NK-92 (cell line): Measurements from ENCODE around the gene TNS1.

Experiments used
- DNase-seq: peaks from one replicate; lab custom pipeline; 2025; ENCODE audit not compliant: unreplicated experiment; lab: John Stamatoyannopoulos, UW

The TNS1 gene

DNA sequence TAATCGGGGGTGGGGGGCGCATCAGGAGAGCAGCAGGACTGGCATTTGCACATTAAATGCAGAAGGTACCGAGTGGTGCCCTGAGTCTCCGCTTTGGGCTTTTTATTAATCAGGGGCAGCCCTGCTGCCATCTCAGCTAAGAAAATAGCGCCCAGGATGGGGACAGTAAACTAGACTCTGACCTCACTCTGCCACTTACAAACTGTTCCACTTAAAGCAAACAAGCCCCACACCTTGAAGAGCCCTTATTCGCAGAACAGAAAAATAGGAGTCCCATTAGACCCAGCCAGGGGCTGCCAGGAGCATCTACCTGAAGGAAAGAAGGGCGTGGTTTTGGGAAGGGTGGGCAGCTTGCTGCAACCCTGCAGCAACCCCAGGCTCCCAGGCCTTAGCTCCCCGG is 165.3 kb downstream of the TNS1 start:
- no peak for DNase-seq

DNA sequence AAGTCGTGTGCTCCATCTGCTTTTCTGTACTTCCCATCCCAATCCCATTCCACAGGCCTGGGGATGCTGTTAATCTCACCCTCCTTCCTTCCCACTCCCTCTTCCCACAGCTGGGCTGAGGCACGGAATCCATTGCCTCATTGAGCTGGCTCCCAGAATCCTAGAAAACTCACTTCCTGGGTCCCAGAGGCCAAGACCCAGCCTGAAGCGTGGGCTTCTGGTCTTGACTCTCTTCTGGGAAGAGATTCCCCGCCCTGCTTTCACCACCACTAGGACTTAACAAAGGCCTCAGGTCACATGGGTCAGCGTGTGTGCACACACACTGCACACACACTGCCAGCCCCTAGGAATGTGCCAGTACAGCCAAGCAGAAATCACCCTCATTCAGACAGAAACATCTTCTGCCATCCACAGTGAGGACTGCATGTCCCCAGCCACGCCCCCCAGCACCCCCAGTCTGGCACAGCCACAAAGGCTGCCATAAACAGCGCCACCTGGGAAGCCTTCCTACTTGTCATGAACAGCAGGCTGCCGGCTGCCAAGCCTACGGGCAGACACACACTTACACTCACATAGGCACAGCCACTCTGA is 165.8 kb downstream of the TNS1 start:
- no peak for DNase-seq

DNA sequence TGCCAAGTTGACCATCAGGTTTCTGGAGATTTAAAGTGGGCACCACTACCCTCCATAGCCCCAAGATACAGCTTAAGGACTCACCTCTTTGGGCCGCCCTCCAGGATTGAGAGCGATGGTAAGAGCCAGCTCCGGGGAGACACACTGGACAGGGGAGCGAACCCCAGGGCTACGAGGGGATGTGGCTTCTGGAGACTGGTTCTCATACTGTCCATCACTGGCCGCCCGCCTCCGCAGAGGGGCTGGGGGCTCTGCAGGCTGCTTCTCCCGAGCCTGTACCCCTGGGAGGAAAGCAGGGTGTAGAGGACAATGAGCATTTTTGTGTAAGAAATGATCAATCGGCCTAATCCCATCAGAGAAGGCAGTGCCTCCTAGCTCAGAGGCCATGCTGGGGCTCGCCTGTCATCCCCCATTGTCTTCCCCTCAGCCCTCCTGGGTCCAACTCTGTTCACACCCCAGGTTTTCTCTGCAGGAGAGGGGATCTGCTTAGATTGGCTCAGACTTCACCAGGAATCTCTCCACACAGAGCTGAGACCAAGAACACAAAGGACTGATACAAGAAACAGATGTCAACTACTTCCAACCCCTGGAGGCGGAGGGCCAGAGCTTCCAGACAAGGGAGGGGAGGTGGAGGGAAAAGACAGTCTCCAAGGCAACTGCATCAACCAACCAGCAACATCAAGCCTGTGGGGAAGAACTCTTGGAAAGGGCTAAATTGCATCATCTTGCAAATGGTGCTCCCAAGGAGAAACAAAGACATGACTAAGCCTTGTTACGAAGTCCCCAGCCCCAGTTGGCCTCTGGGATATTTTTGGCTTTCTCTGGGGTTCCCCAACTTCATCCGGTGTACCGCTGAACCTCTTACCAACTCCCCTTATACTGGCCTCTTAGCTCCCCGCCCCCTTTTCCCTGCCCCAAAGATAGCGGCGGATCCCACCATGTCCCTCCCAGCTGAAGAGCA is 166.6 kb downstream of the TNS1 start:
- no peak for DNase-seq

DNA sequence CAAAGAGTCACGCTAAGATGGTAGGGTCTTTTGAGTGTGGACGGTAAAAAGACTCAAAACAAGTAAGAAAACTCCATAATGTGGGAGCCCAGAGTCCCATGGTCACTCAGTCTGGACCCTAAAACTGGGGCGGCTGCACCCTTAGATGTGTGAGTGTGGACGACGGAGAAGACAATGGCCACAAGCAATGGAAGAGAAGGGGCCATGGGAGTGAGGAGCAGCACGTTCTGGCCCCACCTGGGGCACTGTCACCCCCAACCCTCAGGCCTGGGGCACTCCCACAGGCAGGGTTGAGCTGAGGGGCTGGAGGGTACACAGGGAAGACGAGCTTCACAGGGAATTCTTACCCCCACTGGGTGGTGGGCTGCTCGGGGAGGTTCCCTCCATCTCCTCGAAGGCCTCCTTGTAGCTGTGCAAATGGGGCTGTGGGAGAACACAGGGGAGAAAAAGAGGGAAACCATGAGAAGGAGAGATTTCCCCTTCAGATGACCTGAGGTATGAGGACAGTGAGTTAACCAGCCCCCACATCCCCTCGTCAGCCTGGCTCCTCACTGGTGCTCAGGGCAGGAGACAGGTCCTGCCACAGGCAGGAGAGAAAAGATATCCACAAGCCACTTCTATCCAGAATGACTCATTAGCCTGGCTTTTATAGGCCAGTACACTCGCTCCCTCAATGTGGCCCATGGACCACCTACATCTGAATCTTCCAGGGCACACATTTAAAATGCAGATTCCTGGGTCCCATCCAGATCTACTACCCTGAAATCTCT is 167.9 kb downstream of the TNS1 start:
- no peak for DNase-seq

DNA sequence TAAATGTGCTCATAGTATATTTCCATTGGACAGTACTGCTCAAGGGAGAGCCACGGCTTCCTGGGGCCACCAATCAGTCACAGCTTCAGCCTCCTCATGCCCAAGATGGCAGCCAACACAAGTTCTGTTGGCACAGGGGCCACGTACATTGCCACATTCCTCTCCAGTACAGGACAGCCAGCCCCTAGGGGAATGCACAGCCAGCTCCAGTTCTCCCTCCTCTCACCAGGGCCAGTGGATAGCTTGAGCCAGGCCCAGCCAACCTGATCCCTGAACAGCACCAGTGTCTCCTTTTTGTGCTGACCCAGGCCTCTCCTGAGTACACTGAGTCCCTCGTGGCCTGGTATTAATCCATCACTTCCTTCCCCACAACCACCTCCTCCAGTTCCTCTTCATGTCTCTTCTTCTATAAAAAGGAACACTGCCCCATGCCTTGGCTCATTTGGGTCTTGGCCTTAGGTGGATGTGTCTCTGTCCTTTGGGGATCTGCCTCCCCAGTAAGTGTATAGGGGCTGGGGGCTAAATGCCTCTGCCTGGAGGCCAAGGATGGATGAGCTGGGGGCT is 168.7 kb downstream of the TNS1 start:
- no peak for DNase-seq

DNA sequence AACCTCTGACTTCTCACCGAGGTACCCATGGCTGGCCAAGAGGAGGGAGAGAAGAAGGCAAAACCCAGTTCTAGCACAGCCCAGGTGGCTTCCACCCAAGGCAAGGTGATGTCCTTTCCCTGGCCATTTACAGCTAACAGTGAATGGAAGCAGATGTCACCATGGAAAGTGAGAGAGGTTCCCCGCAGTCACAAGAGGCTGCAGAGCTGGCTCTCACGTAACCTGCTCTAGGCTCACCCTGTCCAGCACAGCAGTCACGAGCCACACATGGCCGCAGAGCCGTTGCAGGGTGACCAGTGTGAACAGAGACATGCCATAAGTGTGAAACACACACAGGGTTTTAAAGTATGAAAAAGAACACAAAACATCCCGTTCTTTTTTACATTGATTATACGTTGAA is 169.4 kb downstream of the TNS1 start:
- no peak for DNase-seq

DNA sequence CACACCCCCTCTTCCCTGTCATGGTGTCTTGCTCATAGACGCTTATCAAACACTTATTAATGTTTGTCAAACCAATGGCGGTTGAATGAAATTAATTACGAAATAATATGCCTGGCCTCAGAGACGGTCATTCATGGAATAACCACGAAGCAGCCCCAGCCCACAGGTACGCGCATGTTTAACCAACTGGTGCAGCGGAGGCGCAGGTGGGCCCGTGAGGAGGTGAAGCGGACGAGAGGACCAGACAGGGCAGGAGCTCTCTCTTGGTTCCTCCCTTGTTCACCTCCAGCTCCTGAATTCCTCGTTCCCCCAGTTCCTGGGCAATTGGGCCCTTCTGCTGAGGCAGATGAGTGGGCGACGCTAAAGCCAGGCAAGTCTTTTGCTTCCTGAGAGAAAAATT is 169.8 kb downstream of the TNS1 start:
- DNase-seq = no peak

DNA sequence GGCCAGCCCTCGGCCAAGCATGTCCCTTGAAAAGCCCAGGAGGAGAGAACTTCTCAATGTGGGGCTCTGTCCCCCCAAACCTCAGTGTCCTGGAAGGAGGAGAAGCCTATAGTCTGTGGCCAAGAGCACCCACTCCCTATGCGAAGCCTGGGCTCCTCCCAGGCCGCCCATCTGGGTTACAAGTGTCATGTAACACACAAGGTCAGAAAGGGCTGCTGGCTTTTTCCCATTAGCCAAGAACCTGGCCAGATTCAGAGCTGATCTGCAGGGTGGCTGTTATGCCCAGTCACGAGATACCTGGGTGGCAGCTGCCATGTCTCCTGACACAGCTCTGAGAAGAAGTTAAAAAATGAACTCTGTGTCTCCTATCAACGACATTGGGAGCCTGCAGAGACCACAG is 170.7 kb downstream of the TNS1 start:
- no peak for DNase-seq

DNA sequence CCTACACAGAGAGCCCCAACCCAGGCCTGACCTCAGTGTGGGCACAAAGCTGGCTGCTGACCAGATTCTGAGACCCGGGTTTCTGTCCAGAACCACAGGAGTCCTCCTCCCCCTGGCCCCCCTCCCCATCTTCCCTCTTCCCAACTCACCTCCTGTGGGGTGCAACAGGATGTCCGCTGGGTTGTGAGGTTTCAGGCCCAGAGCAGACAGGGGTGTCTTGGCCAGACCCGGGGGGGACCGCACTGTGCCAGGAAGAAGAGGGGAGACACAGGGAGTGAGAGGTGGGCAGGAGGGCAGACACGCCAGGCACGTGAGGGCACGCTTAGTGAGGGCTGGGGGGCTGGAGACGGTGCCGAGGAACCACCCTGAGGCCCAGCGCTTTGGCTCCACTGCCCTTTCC is 171.5 kb downstream of the TNS1 start:
- DNase-seq = no peak

DNA sequence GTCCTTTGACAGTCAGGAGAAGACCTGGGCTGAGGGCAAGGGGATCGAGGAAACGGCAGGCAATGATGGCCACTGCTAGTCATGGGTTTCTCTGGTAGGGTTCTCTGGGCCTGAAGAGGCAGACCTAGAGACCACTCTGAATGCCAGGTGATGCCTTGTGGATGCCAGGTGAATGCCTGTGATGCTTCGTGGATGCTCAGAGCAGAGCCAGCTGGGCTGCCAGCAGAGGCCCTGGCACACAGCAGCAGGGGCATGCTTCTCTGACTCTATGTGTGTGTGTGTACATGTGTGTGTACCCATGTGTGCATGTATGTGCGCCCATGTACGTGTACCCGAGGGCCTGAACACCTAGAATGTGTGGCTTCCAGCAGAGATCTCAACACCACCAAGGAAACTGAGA is 172.0 kb downstream of the TNS1 start:
- no peak for DNase-seq

DNA sequence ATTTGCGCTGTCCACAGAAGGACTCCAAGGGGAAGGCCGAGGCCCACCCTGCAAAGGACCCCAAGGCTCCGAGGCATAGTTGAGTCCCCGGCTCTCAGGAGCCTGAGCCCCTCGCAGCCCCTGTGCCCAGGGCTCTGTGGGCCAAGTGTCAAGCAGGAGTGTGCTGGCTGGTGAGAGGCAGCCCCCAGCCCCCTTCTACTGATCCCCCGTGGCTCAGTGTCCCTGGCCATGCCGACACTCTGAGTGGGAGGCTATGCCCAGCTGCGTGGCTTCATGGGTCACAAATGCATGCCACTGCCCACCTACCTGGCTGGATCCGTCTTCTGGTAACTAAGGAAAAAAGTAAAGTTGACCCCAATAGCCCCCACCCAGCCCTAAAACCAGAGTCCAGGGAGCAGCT is 172.7 kb downstream of the TNS1 start:
- no peak for DNase-seq

DNA sequence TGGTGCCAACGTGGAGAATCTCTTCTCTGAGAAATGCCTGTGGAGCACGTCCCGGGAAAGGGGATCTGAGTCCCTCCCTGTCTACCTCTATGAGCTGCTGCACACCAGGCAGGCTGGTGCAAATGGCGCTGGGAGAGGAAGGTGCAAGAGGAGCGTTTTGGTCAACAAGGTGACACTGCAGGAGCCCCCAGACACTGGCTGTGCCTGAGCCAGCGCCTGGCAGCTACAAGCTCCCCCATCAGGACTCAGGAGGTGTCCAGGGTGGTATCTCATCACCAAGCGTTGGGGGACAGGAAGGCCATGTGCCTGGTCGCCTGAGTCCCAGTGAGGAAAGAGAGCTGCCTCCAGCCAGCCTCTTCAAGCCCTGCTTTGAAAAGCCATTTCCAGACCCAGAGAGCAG is 173.4 kb downstream of the TNS1 start:
- DNase-seq = no peak

DNA sequence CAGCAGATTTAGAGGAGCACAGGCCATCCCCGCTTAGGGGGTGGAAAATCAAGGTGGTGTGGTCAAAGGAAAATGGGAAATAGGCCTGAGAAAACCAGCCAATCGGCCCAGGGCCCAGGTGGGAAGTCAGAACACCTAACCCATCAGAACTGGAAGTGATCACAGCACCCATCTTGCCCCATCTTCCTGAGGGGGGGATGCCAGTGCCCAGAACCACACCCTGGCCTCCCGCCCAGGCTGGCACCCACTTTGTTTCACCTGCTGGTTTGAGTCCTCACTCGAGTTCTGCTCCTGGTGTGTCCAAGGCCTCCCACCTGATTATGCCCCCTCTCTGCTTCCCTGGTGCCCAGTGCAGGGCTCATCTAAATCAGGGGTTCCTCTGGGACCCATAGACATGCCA is 174.5 kb downstream of the TNS1 start:
- DNase-seq = no peak

DNA sequence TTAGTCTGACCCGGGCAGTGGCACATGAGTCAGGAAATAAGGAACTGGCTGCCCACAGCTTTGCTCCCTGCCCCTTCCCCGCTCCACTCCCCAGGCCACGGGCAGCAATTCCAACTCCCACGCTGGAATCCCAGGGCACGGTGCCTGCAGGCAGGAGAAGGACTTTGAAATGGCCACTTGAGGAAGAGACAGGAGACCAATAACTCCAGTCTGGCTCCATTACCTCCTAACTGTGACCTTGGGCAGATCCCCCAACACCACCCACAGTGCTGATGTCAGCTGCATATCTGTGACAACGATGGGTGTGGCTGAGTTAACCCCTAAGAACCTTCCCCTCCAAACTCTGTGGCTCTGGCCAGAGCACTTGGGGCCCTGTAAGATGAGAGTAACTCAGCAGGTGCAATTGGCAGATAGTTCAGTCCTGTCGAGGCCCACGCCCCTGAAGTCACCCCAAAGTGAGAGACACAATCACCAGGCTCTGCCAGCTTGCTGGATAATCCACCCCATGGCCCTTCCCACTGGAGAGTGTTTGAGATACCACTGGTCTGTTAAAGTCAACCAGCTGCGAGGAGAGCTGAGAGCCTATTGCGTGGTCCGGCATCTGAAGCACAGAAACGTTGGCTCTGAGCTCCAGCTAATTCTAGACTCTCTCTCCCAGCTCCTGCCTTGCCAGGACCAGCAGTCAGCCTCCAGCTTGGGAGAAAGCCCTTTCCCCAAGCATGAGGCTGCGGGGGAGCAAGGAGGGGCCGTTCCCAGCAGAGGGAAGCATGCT is 175.2 kb downstream of the TNS1 start:
- DNase-seq = no peak

DNA sequence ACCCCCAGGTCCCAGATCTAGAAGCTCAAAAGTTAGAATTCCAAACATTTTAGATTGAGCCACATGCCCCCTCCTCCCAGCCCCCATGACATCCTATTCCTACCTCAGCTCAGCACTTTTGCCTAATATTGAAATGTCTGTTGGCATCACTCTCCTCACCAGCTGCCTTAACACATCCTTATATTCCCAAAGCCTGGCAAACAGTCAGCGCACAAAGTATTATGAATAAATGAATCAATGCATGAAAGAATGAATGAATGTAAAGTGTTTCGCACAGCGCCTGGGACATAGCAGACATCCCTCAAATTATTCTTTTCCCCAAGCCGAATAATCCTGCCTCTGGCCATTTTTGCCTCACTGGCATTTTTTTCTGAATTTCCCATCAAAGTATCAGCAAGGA is 175.8 kb downstream of the TNS1 start:
- DNase-seq = no peak

DNA sequence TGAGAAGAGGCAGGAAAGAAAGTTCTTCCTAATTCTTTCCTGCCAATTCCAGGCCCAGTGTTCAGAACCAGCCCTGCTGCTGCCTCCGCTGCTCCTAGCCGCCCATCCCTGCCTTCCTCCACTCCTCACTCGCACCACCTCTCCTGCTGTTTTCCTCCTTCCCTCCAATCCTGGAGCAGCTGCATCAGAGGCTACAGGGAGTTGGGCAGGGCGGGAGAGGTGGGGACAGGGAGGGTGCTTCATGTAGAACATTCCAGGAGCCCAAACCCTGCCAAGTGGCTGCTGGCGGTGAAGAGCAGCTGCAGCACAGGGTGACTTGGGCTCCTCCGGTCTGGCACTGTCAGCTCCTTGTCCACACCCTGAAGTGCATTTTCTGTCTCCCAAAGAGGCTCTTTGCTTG is 176.3 kb downstream of the TNS1 start:
- DNase-seq = no peak

DNA sequence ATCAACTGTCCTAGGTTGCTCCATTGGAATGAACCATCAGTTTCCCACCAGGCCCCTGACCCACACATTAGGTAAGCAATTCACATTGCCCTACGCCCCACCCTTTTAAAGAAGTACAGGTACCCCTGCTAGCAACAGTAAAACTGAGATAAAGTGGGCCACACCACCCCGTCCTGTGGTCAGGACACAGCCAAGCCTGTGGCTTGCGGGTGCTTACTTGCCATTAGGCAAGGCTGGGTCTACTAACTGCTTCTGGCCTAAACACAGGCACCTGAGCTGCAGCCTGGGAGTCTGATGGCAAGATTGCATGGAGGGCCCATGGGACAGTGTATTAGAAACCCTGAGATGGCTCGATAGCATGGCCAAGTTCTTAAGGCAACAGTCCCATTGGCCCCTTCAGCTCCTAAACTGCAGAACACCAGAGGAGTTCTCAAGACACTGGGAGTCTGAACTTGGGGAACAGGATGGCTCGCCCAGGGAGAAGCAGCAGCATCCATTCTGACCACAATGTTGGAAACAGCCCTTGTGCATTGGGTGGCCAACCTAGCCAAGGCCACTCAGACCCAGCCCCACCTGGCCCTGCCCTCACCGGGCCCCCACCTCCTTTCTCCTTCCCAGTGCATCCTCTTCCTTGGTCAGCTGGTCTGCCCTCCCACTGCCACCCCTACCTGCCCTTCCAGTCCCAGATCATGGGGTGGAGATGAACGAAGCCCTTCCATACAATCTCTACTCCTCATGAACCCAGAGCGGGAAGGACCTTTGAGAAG is 177.1 kb downstream of the TNS1 start:
- no peak for DNase-seq

DNA sequence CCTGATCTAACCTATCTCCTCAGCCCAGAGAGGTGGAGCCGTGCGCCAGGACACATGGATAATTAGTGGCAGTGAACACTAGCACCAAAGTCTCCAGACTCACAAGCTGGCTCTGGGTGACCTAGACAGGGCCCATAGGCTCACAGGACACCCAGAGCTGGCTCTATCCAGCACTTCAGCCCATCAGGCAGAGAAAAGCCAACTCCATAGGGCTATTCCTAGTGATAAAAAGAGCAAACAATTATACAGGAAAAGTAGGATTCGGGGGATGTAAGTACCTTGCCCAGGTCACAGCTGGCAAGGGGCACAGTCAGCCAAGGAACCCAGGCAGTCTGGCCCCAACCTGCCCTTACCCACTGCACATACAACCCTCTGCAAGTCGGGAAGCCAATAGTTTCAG is 178.6 kb downstream of the TNS1 start:
- DNase-seq = no peak

DNA sequence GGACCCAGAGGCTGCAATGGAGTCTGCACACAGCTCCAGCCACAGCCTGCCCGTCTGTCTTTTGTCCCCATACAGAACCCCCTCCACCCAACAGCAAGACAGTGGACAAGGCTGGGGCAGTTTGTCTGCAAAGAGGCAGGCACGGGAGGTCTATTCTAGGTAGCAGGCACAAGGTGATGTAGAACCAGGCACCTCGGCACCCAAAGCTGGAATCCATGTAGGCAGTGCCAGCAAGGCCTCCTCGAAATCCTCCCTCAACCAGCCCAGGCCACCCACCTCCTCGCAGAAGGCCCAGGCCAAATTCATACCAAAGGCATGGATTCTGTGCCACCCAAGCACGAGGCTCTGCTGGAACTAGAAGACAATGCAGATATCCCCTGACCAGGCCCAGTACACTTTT is 179.2 kb downstream of the TNS1 start:
- DNase-seq = no peak
